B cell (primary cell): ENCODE data around the gene PRSS33.

Experiments
- EZH2 ChIP-seq: IDR thresholded peaks from 2 replicates; pipeline ENCODE4 v1.6.1; 2012; ENCODE audit warnings: borderline replicate concordance, low read depth, mild to moderate bottlenecking, moderate library complexity, low read length; ENCODE audit not compliant: insufficient read depth, poor library complexity, severe bottlenecking
- TF ChIP-seq, protein P1 (sequence below): fragments of 200-600 bp; IDR thresholded peaks from one replicate; pipeline ENCODE4 v1.8.0; 2022; ENCODE audit warnings: antibody characterized with exemption, mild to moderate bottlenecking

DNA sequence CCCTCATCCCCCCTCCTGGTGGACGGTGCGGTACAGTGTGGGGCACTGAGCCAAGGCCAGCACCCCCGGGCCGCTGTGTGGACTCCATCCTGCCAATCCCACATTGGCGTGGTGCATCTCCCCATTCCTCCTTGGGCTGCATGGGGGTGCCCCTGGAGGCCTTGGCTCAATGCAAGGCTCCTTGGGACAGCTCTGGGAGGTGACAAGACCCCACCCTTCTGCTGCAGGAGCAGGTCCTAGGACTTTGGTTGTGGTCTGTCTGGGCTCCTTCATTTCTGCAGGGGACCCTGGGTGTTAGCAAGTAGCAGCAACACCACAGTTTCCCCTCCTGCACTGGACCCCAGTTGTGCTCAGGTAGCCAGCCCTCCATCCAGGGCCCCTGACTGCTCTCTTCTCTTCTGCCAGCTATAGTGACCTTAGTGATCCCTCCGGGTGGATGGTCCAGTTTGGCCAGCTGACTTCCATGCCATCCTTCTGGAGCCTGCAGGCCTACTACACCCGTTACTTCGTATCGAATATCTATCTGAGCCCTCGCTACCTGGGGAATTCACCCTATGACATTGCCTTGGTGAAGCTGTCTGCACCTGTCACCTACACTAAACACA, 31.0 kb upstream of the PRSS33 start:
- TF ChIP-seq, protein P1, sequence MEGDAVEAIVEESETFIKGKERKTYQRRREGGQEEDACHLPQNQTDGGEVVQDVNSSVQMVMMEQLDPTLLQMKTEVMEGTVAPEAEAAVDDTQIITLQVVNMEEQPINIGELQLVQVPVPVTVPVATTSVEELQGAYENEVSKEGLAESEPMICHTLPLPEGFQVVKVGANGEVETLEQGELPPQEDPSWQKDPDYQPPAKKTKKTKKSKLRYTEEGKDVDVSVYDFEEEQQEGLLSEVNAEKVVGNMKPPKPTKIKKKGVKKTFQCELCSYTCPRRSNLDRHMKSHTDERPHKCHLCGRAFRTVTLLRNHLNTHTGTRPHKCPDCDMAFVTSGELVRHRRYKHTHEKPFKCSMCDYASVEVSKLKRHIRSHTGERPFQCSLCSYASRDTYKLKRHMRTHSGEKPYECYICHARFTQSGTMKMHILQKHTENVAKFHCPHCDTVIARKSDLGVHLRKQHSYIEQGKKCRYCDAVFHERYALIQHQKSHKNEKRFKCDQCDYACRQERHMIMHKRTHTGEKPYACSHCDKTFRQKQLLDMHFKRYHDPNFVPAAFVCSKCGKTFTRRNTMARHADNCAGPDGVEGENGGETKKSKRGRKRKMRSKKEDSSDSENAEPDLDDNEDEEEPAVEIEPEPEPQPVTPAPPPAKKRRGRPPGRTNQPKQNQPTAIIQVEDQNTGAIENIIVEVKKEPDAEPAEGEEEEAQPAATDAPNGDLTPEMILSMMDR, result no peak
- no peak for TF ChIP-seq EZH2
